ENCODE measurements around the gene AIDA. TPM values are rescaled to one million over a fixed set of nuclear protein-coding genes. Genes with fewer than 3 reads are reported as not detected.

The AIDA gene
- polyA plus RNA-seq, 3 donors = 10.0 to 11.7 (median 11.7) TPM

GRCh38 chr1:222759451-222760035 is 47.3 kb upstream of the AIDA start:
- Mint-ChIP-seq H3K36me3 (no peaks in the 10 kb centered on the region), H3K9me3 (peaks cover 0 to 6% (median 2%) of the 10 kb centered on the region in 7 donors), H3K4me1 (peaks cover 11% of the 10 kb centered on the region), H3K27me3 (ENCODE audit: low read depth in 3 of 3) (peaks cover 0 to 1% (median 0%) of the 10 kb centered on the region in 3 donors), H3K27ac (no peak overlapping the region), H3K4me3 (no peak overlapping the region)
- Histone ChIP-seq H3K27ac (ENCODE audit: low read depth in 1 of 2, low read length in 2 of 2) (no peak overlapping the region), H3K27me3 (ENCODE audit: control insufficient read depth in 2 of 2, insufficient read depth in 2 of 2, low read length in 2 of 2) (no peaks in the 10 kb centered on the region), H3K9ac (ENCODE audit: insufficient read depth, low read length, poor library complexity, severe bottlenecking) (no peak overlapping the region), H3K4me3 (replicated peaks in 1 of 3; ENCODE audit: low read depth in 2 of 3, low read length in 3 of 3) (no peak overlapping the region), H3K79me2 (ENCODE audit: insufficient read depth, low read length) (no peaks in the 10 kb centered on the region), H3K4me2 (replicated peaks; ENCODE audit: extremely low read depth, low read length, poor library complexity, severe bottlenecking) (no peak overlapping the region), H3K4me1 (ENCODE audit: control insufficient read depth in 1 of 2, insufficient read depth in 2 of 2, low read length in 2 of 2) (peaks cover 0 to 3% of the 10 kb centered on the region in 2 donors), H2AFZ (ENCODE audit: insufficient read depth, low read depth, low read length, poor library complexity, severe bottlenecking) (no peak overlapping the region), H3K9me3 (replicated peaks in 1 of 2; ENCODE audit: control insufficient read depth in 1 of 2, insufficient read depth in 1 of 2, low read length in 2 of 2) (no peaks in the 10 kb centered on the region), H3K36me3 (replicated peaks in 1 of 2; ENCODE audit: control insufficient read depth in 1 of 2, insufficient read depth in 2 of 2, low read length in 2 of 2) (no peaks in the 10 kb centered on the region), H4K20me1 (ENCODE audit: insufficient read depth, low read length) (no peaks in the 10 kb centered on the region)
- intact Hi-C loops (cut with micrococcal nuclease) = no loop called here
- WGBS (ENCODE audit: insufficient coverage) = 84% methylated on average over 3 of the region's 5 CpGs
- TF ChIP-seq, protein P1, sequence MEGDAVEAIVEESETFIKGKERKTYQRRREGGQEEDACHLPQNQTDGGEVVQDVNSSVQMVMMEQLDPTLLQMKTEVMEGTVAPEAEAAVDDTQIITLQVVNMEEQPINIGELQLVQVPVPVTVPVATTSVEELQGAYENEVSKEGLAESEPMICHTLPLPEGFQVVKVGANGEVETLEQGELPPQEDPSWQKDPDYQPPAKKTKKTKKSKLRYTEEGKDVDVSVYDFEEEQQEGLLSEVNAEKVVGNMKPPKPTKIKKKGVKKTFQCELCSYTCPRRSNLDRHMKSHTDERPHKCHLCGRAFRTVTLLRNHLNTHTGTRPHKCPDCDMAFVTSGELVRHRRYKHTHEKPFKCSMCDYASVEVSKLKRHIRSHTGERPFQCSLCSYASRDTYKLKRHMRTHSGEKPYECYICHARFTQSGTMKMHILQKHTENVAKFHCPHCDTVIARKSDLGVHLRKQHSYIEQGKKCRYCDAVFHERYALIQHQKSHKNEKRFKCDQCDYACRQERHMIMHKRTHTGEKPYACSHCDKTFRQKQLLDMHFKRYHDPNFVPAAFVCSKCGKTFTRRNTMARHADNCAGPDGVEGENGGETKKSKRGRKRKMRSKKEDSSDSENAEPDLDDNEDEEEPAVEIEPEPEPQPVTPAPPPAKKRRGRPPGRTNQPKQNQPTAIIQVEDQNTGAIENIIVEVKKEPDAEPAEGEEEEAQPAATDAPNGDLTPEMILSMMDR (IDR thresholded peaks at IDR 0.05) = no peak
- no peak for DNase-seq

GRCh38 chr1:222757646-222758268 is 45.5 kb upstream of the AIDA start:
- H3K36me3 Mint-ChIP-seq = no peaks in the 10 kb centered on the region
- peaks cover 0 to 1% (median 0%) of the 10 kb centered on the region in 3 donors for H3K27me3 Mint-ChIP-seq (ENCODE audit: low read depth in 3 of 3)
- intact Hi-C loops (cut with micrococcal nuclease) = no loop called here
- no peak for DNase-seq
- TF ChIP-seq, protein P1 (IDR thresholded peaks at IDR 0.05) = no peak
- Histone ChIP-seq H3K36me3 (replicated peaks in 1 of 2; ENCODE audit: control insufficient read depth in 1 of 2, insufficient read depth in 2 of 2, low read length in 2 of 2) (no peaks in the 10 kb centered on the region), H3K9me3 (replicated peaks in 1 of 2; ENCODE audit: control insufficient read depth in 1 of 2, insufficient read depth in 1 of 2, low read length in 2 of 2) (no peaks in the 10 kb centered on the region), H3K79me2 (ENCODE audit: insufficient read depth, low read length) (no peaks in the 10 kb centered on the region), H2AFZ (ENCODE audit: insufficient read depth, low read depth, low read length, poor library complexity, severe bottlenecking) (no peak overlapping the region), H3K27ac (ENCODE audit: low read depth in 1 of 2, low read length in 2 of 2) (no peak overlapping the region), H3K4me2 (replicated peaks; ENCODE audit: extremely low read depth, low read length, poor library complexity, severe bottlenecking) (no peak overlapping the region), H3K4me1 (ENCODE audit: control insufficient read depth in 1 of 2, insufficient read depth in 2 of 2, low read length in 2 of 2) (peaks cover 0 to 8% of the 10 kb centered on the region in 2 donors), H3K4me3 (replicated peaks in 1 of 3; ENCODE audit: low read depth in 2 of 3, low read length in 3 of 3) (no peak overlapping the region), H4K20me1 (ENCODE audit: insufficient read depth, low read length) (no peaks in the 10 kb centered on the region), H3K9ac (ENCODE audit: insufficient read depth, low read length, poor library complexity, severe bottlenecking) (no peak overlapping the region), H3K27me3 (ENCODE audit: control insufficient read depth in 2 of 2, insufficient read depth in 2 of 2, low read length in 2 of 2) (no peaks in the 10 kb centered on the region)
- WGBS (ENCODE audit: insufficient coverage) = 87% methylated on average over 9 of the region's 10 CpGs
- no peak overlapping the region for H3K27ac Mint-ChIP-seq
- H3K4me3 Mint-ChIP-seq = no peak overlapping the region
- H3K4me1 Mint-ChIP-seq = peaks cover 16% of the 10 kb centered on the region
- H3K9me3 Mint-ChIP-seq = peaks cover 0 to 4% (median 0%) of the 10 kb centered on the region in 7 donors

All from CD14-positive monocyte (primary cell).